ENCODE results near the gene AFAP1.

DNA sequence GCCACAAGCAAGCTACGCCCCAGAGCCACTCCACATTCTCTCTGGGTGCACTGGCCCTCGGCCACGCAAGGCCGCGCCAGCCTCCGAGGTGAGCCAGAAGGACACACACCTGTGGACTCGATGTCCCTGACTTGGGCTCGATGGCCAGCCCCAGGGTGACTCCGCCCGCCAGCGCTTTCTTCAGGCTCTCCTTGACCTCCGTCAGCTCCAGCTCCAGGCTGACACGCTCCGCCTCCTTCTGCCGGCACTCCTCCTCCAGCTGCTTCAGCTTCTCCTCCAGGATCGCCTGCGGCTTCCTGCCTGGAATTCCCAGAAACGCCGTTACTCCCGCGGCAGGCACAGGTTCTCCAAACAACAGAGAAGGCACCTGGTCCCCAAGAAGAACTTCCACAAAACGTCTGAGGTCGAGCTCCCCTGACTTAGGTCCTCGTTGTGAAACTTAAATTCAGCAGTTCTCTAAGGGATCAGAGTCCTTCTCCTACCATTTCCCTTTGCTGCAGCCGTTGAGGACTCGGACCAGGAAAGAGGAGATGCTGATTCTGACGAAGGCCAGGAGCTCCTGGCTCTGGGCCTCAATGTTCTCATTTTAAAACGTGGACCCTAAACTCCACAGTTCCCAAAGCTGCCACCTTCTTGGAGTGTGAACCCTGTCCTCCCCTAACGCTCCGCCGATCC is 166.8 kb downstream of the AFAP1 start:
- TF ChIP-seq, protein P1, sequence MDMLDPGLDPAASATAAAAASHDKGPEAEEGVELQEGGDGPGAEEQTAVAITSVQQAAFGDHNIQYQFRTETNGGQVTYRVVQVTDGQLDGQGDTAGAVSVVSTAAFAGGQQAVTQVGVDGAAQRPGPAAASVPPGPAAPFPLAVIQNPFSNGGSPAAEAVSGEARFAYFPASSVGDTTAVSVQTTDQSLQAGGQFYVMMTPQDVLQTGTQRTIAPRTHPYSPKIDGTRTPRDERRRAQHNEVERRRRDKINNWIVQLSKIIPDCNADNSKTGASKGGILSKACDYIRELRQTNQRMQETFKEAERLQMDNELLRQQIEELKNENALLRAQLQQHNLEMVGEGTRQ (CRISPR knock-in tag; IDR thresholded peaks at IDR 0.05), result no peak
- TF ChIP-seq RELA (CRISPR knock-in tag; IDR thresholded peaks at IDR 0.05; ENCODE audit: borderline replicate concordance) (no peak), FOXP1 (CRISPR knock-in tag; IDR thresholded peaks at IDR 0.05; ENCODE audit: borderline replicate concordance) (no peak), FOXJ3 (CRISPR knock-in tag; IDR thresholded peaks at IDR 0.05; ENCODE audit: borderline replicate concordance) (no peak), TEAD4 (CRISPR knock-in tag; IDR thresholded peaks at IDR 0.05) (no peak), ZBTB21 (CRISPR knock-in tag; IDR thresholded peaks at IDR 0.05; ENCODE audit: borderline replicate concordance) (no peak), CTCF (IDR thresholded peaks at IDR 0.05) (no peak)
